ENCODE measurements around the gene UMAD1.

- TF ChIP-seq CTCF (IDR thresholded peaks at IDR 0.05) (no peak), POLR2A (IDR thresholded peaks at IDR 0.05) (no peak)
These were observed 53.3 kb downstream of the UMAD1 start for GRCh38 chr7:7693881-7694280.

All from thyroid gland (tissue), 4 donors.